ENCODE results near the gene MRPS35.

The MRPS35 gene

DNA sequence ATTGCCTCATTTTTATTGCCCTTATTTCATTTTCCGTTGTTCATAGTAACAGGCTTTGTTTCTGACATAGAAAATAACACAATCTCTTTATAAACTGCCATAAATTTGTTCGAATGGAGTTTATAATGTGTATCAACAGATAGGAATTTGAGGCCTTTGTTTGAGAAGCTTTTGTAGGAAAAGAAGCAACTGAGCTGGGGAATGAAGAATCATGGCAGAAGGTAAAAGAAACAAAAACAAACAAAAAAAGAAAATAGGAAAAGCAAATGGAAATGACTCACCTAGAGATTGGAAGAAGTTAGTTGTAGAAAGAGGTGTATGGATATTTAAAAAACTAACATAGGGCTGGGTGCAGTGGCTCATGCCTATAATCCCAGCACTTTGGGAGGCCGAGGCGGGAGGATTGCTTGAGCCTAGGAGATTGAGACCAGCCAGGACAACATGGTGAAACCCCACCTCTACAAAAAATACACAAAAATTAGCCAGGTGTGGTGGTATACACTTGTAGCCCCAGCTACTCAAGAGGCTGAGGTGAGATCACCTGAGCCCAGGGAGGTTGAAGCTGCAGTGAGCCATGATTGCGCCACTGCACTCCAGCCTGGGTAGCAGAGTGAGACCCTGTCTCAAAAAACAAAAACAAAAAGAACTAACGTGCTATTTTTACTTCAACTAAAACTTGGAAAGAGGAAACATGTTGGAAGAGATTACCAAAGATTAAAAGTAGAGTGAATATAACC lies 14.9 kb upstream of the MRPS35 start:
- H3K27me3 Mint-ChIP-seq = no peaks in the 10 kb centered on the region
- H3K4me3 Mint-ChIP-seq = no peak overlapping the region
- H3K9me3 Mint-ChIP-seq = no peaks in the 10 kb centered on the region
- peaks cover 3% of the 10 kb centered on the region for H3K36me3 Mint-ChIP-seq
- H3K27ac Mint-ChIP-seq = no peak overlapping the region
- no peaks in the 10 kb centered on the region for H3K4me1 Mint-ChIP-seq

DNA sequence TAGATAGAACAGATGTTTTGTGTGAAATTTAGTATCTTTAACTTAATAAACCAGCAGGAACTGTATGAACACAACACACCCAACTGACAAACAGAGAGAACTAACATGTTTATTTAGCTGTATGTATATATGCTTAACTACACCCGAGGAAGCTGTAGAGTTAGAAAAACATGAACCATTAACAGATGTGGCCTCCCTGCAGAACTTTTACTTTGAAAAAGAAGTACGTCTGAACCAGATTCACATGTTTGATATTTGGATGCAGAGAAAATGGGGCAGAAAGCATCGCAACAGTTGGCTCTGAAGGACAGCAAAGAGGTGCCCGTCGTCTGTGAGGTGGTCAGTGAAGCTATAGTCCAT lies 14.4 kb upstream of the MRPS35 start, which contains the start of gene REP15:
Gene REP15 (plus strand): TSS at position 155 of the 360 bp plus-strand sequence. CDS start 116 bp downstream, at position 271.
- Mint-ChIP-seq H3K27me3 (no peaks in the 10 kb centered on the region), H3K4me1 (no peaks in the 10 kb centered on the region), H3K9me3 (no peaks in the 10 kb centered on the region), H3K36me3 (peaks cover 3% of the 10 kb centered on the region), H3K4me3 (no peak within 1 kb of the TSS), H3K27ac (no peak within 1 kb of the TSS)

DNA sequence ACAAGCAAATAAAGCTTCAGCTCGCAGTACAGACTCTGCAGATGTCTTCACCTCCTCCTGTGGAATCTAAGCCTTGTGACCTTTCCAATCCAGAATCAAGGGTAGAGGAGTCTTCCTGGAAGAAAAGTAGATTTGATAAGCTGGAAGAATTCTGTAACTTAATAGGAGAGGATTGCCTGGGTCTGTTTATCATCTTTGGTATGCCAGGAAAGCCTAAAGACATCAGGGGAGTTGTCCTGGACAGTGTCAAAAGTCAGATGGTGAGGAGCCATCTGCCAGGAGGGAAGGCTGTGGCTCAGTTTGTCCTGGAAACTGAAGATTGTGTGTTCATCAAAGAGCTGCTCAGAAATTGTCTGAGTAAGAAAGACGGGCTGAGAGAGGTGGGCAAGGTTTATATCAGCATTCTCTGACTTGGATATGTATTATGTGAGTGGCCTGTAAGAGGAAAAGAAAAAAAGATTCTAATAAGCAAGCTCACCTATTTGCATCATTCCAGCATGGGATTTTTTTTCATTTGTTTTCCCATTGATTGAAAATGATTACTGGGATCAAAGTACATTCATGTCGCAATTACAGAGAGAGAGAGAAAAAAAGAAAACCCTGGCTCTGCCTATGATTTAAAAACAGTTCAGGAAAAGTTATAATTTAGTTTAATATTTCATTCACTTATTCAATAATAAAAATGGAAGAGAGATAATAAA lies 13.6 kb upstream of the MRPS35 start:
- no peaks in the 10 kb centered on the region for H3K4me1 Mint-ChIP-seq
- no peaks in the 10 kb centered on the region for H3K27me3 Mint-ChIP-seq
- H3K9me3 Mint-ChIP-seq = no peaks in the 10 kb centered on the region
- peaks cover 3% of the 10 kb centered on the region for H3K36me3 Mint-ChIP-seq
- H3K4me3 Mint-ChIP-seq = no peak overlapping the region
- no peak overlapping the region for H3K27ac Mint-ChIP-seq

- Mint-ChIP-seq H3K4me3 (no peak overlapping the region), H3K9me3 (no peaks in the 10 kb centered on the region), H3K27me3 (no peaks in the 10 kb centered on the region), H3K36me3 (no peaks in the 10 kb centered on the region), H3K4me1 (no peaks in the 10 kb centered on the region), H3K27ac (no peak overlapping the region)
Observed at GRCh38 chr12:27703720-27704452, 6.7 kb upstream of the MRPS35 start.

DNA sequence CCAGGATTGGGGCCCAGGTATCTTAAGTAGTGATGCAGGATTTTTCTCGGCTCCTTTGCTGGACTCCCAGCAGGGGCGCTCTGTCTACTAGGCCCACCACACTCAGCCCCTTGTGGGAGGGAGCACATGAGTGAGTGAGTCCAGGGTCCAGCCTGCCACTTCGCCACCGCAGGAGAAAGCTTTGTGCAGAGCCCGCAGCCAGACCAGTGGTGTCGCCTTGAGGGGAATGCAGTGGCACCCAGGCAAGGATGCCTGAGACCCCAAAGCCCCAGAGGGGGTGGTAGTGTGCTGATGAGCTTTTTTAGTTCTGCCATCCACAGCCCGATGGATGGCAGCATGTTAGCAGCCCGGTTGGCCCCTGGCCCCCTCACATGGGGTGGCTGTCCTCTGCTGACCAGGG lies 5.4 kb upstream of the MRPS35 start:
- Mint-ChIP-seq H3K9me3 (no peaks in the 10 kb centered on the region), H3K36me3 (no peaks in the 10 kb centered on the region), H3K4me3 (no peak overlapping the region), H3K4me1 (no peaks in the 10 kb centered on the region), H3K27me3 (no peaks in the 10 kb centered on the region), H3K27ac (no peak overlapping the region)

- H3K4me1 Mint-ChIP-seq = peaks cover 10% of the 10 kb centered on the region
- H3K4me3 Mint-ChIP-seq = no peak overlapping the region
- H3K9me3 Mint-ChIP-seq = no peaks in the 10 kb centered on the region
Observed at GRCh38 chr12:27707216-27707615, 3.4 kb upstream of the MRPS35 start.

GRCh38 chr12:27709212-27709931 lies 1.3 kb upstream of the MRPS35 start:
- Mint-ChIP-seq H3K4me1 (peaks cover 25% of the 10 kb centered on the region), H3K4me3 (peak overlapping the region; percentile 98), H3K36me3 (no peaks in the 10 kb centered on the region), H3K27me3 (no peaks in the 10 kb centered on the region), H3K27ac (no peak overlapping the region), H3K9me3 (no peaks in the 10 kb centered on the region)

More at GRCh38 chr12:27707216-27707615, 3.4 kb upstream of the MRPS35 start:
- Mint-ChIP-seq H3K36me3 (no peaks in the 10 kb centered on the region), H3K27ac (no peak overlapping the region), H3K27me3 (no peaks in the 10 kb centered on the region)

- H3K9me3 Mint-ChIP-seq = no peaks in the 10 kb centered on the region
- peaks cover 29% of the 10 kb centered on the region for H3K4me1 Mint-ChIP-seq
- no peaks in the 10 kb centered on the region for H3K27me3 Mint-ChIP-seq
- peak overlapping the region; percentile 96 for H3K27ac Mint-ChIP-seq
- H3K36me3 Mint-ChIP-seq = no peaks in the 10 kb centered on the region
- peak overlapping the region; percentile 98 for H3K4me3 Mint-ChIP-seq
Observed at GRCh38 chr12:27709932-27710591, 570 bp upstream of the MRPS35 start.

- peak overlapping the region; percentile 98 for H3K4me3 Mint-ChIP-seq
- no peaks in the 10 kb centered on the region for H3K27me3 Mint-ChIP-seq
- peak overlapping the region; percentile 96 for H3K27ac Mint-ChIP-seq
- no peaks in the 10 kb centered on the region for H3K9me3 Mint-ChIP-seq
- H3K4me1 Mint-ChIP-seq = peaks cover 32% of the 10 kb centered on the region
- no peaks in the 10 kb centered on the region for H3K36me3 Mint-ChIP-seq
Observed at GRCh38 chr12:27711317-27711682, 668 bp downstream of the MRPS35 start.

DNA sequence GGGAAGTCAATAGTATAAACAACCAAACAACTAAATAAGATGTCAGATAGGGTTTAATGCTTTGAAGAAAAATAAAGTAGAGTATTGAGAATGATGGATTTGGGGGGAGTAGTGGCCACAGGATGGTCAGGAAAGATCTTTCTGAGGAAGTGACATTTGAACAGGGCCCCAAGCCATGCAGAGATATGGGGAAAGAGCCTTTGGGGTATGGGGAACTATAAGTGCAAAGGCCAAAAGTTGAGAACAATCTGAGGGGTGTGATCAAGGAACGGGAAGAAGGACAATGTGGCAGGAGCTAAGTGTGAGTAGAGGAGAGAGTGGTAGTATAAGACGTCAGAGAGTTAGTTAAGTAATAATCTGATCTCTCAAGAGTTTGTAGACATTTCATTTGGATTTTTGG lies 1.3 kb downstream of the MRPS35 start:
- Mint-ChIP-seq H3K4me1 (peaks cover 32% of the 10 kb centered on the region), H3K27me3 (no peaks in the 10 kb centered on the region), H3K4me3 (peak overlapping the region; percentile 98), H3K36me3 (no peaks in the 10 kb centered on the region), H3K9me3 (no peaks in the 10 kb centered on the region), H3K27ac (peak overlapping the region; percentile 96)

DNA sequence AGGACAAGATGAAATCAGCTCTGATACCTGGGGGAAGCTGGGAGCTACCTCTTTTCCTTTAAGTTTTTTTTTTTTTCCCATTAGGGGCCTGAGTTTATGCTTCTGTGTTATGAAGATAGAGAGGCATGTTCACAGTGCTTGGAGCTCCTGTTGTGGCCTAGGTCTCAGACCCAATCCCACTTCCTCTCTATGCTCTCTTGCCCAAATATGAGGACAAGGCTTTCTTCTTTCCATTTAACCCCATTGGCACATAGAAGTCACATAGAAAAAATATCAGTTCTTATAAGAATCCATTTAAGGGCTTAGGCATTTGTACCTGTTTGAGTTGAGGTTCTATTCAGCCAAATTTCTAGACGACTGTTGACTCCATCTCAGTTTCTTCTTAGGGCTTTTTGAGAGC lies 12.6 kb downstream of the MRPS35 start:
- Mint-ChIP-seq H3K36me3 (peaks cover 5% of the 10 kb centered on the region), H3K4me1 (peaks cover 9% of the 10 kb centered on the region), H3K27me3 (no peaks in the 10 kb centered on the region), H3K9me3 (no peaks in the 10 kb centered on the region), H3K27ac (no peak overlapping the region), H3K4me3 (no peak overlapping the region)

DNA sequence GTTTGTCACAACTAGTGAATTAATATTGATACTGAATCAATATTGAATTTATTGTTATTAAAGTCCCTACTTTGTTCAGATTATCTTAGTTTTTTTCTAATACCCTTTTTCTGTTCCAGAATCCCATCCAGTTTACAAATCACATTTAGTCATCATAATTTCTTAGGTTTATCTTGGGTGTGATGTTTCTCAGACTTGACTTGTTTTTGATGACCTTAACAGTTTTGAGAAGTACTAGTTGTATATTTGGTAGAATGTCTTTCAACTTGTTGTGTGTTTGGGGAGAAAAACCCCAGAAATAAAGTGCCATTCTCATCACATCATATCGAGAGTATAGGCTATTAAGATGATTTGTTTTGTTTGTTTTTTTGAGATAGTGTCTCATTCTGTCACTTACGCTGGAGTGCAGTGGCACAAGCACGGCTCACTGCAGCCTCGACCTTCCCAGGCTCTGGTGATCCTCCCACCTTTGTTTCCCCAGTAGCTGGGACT lies 19.5 kb downstream of the MRPS35 start:
- Mint-ChIP-seq H3K4me1 (no peaks in the 10 kb centered on the region), H3K36me3 (peaks cover 4% of the 10 kb centered on the region), H3K4me3 (no peak overlapping the region), H3K27ac (no peak overlapping the region), H3K27me3 (no peaks in the 10 kb centered on the region), H3K9me3 (no peaks in the 10 kb centered on the region)

DNA sequence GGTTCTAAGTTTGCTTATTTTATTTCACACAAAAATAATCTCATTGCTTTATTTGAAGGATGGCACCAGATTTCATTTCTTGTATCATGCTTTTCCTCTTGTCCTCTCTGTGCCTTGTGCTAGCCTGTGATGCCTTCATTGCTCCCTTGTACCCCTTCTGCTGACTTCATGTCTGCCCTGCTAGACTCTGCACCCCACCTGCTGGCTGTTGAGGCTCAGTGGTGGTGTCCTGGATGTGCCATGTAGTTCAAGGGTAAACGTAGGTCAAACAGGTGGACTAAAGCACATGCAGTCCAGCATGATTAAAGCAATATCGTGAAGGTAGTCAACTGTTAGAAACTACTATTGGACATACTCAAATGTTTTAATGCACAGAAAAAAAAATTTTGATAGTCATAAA lies 21.6 kb downstream of the MRPS35 start:
- Mint-ChIP-seq H3K36me3 (peaks cover 6% of the 10 kb centered on the region), H3K4me3 (no peak overlapping the region), H3K27ac (no peak overlapping the region), H3K4me1 (no peaks in the 10 kb centered on the region), H3K27me3 (no peaks in the 10 kb centered on the region), H3K9me3 (no peaks in the 10 kb centered on the region)

- Mint-ChIP-seq H3K4me1 (no peaks in the 10 kb centered on the region), H3K27ac (no peak overlapping the region), H3K9me3 (no peaks in the 10 kb centered on the region), H3K27me3 (no peaks in the 10 kb centered on the region), H3K4me3 (no peak overlapping the region), H3K36me3 (peaks cover 9% of the 10 kb centered on the region)
Observed at GRCh38 chr12:27733052-27733656, 22.5 kb downstream of the MRPS35 start.

- Mint-ChIP-seq H3K9me3 (no peaks in the 10 kb centered on the region), H3K4me1 (no peaks in the 10 kb centered on the region), H3K36me3 (peaks cover 9% of the 10 kb centered on the region), H3K27ac (no peak overlapping the region), H3K27me3 (no peaks in the 10 kb centered on the region), H3K4me3 (no peak overlapping the region)
Observed at GRCh38 chr12:27733791-27734190, 23.2 kb downstream of the MRPS35 start.

Data from activated naive CD4-positive, alpha-beta T cell treated with anti-CD3 and anti-CD28 coated beads, Interleukin-2, amount 50 U/mL, for 24 hours (primary cell).